ENCODE measurements around the gene ATP1A4.

ATP1A4 gene

DNA sequence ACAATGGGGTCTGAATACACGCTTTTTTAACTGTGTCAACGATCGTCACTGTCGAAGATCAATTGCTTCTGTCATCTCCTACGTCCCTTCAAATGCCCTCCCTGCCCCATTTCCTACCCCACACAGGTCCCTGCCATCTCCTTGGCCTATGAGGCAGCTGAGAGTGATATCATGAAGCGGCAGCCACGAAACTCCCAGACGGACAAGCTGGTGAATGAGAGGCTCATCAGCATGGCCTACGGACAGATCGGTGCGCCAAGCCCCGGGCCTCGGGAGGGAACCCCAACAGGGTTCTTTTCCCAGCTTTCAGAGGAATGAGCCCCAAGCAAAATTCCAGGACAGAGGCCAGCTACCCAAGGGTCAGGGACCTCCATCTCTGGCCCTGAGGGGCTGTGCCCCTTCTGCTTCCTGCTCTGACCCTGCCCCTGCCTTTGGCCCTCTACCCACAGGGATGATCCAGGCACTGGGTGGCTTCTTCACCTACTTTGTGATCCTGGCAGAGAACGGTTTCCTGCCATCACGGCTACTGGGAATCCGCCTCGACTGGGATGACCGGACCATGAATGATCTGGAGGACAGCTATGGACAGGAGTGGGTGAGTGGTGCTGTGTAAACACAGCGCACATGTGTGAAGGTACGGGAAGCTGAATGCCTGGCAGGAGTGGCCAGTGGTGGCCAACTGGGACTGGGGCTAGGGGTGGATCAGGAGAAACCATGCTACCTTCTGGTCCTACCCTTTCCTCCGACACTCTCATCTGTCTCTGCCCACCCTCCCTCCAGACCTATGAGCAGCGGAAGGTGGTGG, 15.1 kb upstream of the ATP1A4 start (continued):
- TF ChIP-seq ZBTB44 (tag by site-specific recombination; IDR thresholded peaks at IDR 0.05) = no peak
- no peak for TF ChIP-seq ZNF239 (tag by site-specific recombination; IDR thresholded peaks at IDR 0.05)

GRCh38 chr1:160136926-160137200, 14.5 kb upstream of the ATP1A4 start:
- CTCF ChIA-PET = interaction anchor here (0.5 to 0.6 kb wide), 2 partner anchors 29 to 55 kb away, joined by 3 read pairs; no protein-coding TSS in a partner anchor
- no peaks in the 10 kb centered on the region for H3K36me3 ChIP-seq (ENCODE audit: control insufficient read depth in 2 of 2, insufficient read depth in 1 of 2, low read length in 2 of 2)
- no peaks in the 10 kb centered on the region for H3K9me3 ChIP-seq (ENCODE audit: control insufficient read depth, insufficient read depth, low read depth, low read length)
- no peak overlapping the region for H3K4me3 ChIP-seq (ENCODE audit: low read depth, low read length)
- POLR2A ChIA-PET = no interaction called here
- H3K27ac ChIP-seq (ENCODE audit: extremely low read depth, low read depth, low read length) = no peak overlapping the region
- TF ChIP-seq, protein P1, sequence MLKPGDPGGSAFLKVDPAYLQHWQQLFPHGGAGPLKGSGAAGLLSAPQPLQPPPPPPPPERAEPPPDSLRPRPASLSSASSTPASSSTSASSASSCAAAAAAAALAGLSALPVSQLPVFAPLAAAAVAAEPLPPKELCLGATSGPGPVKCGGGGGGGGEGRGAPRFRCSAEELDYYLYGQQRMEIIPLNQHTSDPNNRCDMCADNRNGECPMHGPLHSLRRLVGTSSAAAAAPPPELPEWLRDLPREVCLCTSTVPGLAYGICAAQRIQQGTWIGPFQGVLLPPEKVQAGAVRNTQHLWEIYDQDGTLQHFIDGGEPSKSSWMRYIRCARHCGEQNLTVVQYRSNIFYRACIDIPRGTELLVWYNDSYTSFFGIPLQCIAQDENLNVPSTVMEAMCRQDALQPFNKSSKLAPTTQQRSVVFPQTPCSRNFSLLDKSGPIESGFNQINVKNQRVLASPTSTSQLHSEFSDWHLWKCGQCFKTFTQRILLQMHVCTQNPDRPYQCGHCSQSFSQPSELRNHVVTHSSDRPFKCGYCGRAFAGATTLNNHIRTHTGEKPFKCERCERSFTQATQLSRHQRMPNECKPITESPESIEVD (tag by site-specific recombination; IDR thresholded peaks at IDR 0.05) = no peak
- TF ChIP-seq GFI1B (tag by site-specific recombination; IDR thresholded peaks at IDR 0.05) = no peak
- TF ChIP-seq SCRT2 (tag by site-specific recombination; IDR thresholded peaks at IDR 0.05) = no peak
- no peak for TF ChIP-seq ZNF548 (tag by site-specific recombination; IDR thresholded peaks at IDR 0.05)
- TF ChIP-seq ZNF830 (tag by site-specific recombination; IDR thresholded peaks at IDR 0.05; ENCODE audit: low read depth) = no peak
- TF ChIP-seq ZNF184 (tag by site-specific recombination; IDR thresholded peaks at IDR 0.05) = no peak
- no peak for TF ChIP-seq HOXA7 (CRISPR knock-in tag; IDR thresholded peaks at IDR 0.05; ENCODE audit: borderline replicate concordance)
- TF ChIP-seq ZNF701 (tag by site-specific recombination; IDR thresholded peaks at IDR 0.05) = no peak
- no peak for TF ChIP-seq ZSCAN4 (tag by site-specific recombination; IDR thresholded peaks at IDR 0.05)
- no peak for TF ChIP-seq ZNF398 (tag by site-specific recombination; IDR thresholded peaks at IDR 0.05)
- TF ChIP-seq ZNF19 (tag by site-specific recombination; IDR thresholded peaks at IDR 0.05; ENCODE audit: low read depth) = no peak
- no peak for TF ChIP-seq ZNF354C (tag by site-specific recombination; IDR thresholded peaks at IDR 0.05; ENCODE audit: borderline replicate concordance, low read depth)
- no peak for TF ChIP-seq ZNF624 (tag by site-specific recombination; IDR thresholded peaks at IDR 0.05)
- no peak for TF ChIP-seq ZNF529 (tag by site-specific recombination; IDR thresholded peaks at IDR 0.05; ENCODE audit: insufficient replicate concordance)
- TF ChIP-seq ZNF146 (tag by site-specific recombination; IDR thresholded peaks at IDR 0.05) = no peak
- TF ChIP-seq ZNF433 (tag by site-specific recombination; IDR thresholded peaks at IDR 0.05; ENCODE audit: low read depth) = no peak
- TF ChIP-seq ZNF202 (tag by site-specific recombination; IDR thresholded peaks at IDR 0.05; ENCODE audit: borderline replicate concordance) = no peak
- TF ChIP-seq ZNF677 (tag by site-specific recombination; IDR thresholded peaks at IDR 0.05) = no peak
- TF ChIP-seq, protein P2, sequence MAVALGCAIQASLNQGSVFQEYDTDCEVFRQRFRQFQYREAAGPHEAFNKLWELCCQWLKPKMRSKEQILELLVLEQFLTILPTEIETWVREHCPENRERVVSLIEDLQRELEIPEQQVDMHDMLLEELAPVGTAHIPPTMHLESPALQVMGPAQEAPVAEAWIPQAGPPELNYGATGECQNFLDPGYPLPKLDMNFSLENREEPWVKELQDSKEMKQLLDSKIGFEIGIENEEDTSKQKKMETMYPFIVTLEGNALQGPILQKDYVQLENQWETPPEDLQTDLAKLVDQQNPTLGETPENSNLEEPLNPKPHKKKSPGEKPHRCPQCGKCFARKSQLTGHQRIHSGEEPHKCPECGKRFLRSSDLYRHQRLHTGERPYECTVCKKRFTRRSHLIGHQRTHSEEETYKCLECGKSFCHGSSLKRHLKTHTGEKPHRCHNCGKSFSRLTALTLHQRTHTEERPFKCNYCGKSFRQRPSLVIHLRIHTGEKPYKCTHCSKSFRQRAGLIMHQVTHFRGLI (tag by site-specific recombination; IDR thresholded peaks at IDR 0.05) = no peak
- H3K4me1 ChIP-seq (ENCODE audit: control insufficient read depth, insufficient read depth, low read length) = no peaks in the 10 kb centered on the region
